Activated T-cell treated with anti-CD3 and anti-CD28 coated beads, Interleukin-2, amount 50 U/mL, for 24 hours (primary cell): ENCODE measurements around the gene TKTL2.

ENCODE experiments used
- DNase-seq: peaks from one replicate; pipeline ENCODE4 v3.0.0-alpha.2; 2020
- H3K27ac Mint-ChIP-seq: 2 replicates; pipeline ENCODE4 v1.8.0; 2020; ENCODE audit warnings: mild to moderate bottlenecking, mixed read lengths
- H3K27me3 Mint-ChIP-seq: 2 replicates; pipeline ENCODE4 v1.8.0; 2020; ENCODE audit warnings: mixed read lengths
- H3K36me3 Mint-ChIP-seq: 2 replicates; pipeline ENCODE4 v1.8.0; 2020; ENCODE audit warnings: low read depth, mixed read lengths
- H3K4me1 Mint-ChIP-seq: 2 replicates; pipeline ENCODE4 v1.8.0; 2020; ENCODE audit warnings: low read depth, mixed read lengths
- H3K4me3 Mint-ChIP-seq: 2 replicates; pipeline ENCODE4 v1.8.0; 2020; ENCODE audit warnings: mild to moderate bottlenecking, moderate library complexity, mixed read lengths
- H3K9me3 Mint-ChIP-seq: 2 replicates; pipeline ENCODE4 v1.8.0; 2020; ENCODE audit warnings: mixed read lengths

TKTL2 gene, protein sequence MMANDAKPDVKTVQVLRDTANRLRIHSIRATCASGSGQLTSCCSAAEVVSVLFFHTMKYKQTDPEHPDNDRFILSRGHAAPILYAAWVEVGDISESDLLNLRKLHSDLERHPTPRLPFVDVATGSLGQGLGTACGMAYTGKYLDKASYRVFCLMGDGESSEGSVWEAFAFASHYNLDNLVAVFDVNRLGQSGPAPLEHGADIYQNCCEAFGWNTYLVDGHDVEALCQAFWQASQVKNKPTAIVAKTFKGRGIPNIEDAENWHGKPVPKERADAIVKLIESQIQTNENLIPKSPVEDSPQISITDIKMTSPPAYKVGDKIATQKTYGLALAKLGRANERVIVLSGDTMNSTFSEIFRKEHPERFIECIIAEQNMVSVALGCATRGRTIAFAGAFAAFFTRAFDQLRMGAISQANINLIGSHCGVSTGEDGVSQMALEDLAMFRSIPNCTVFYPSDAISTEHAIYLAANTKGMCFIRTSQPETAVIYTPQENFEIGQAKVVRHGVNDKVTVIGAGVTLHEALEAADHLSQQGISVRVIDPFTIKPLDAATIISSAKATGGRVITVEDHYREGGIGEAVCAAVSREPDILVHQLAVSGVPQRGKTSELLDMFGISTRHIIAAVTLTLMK

DNA sequence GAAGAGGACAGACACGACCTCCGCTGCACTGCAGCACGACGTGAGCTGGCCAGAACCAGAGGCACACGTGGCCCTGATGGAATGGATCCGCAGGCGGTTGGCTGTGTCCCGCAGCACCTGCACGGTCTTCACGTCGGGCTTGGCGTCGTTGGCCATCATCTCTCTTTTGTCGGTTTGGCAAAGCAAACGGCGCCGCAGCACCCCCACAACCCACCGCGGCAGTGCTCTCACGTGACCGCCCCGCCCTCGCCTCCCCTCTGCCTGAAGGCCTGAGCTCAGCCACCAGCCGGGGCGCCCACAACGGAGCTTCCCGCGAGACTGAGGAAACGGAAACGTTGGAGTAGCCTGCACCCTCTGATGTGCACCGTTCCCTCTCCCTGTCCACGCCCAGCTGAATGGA, at the start of gene TKTL2:
Gene TKTL2, minus strand, starts transcription at position 179 of the 400 bp plus-strand sequence. Its CDS starts 20 bp downstream, at position 159.
- H3K9me3 Mint-ChIP-seq = no peaks in the 10 kb centered on the region
- no peaks in the 10 kb centered on the region for H3K36me3 Mint-ChIP-seq
- no peak for DNase-seq
- no peak within 1 kb of the TSS for H3K27ac Mint-ChIP-seq
- H3K4me1 Mint-ChIP-seq = no peaks in the 10 kb centered on the region
- no peak within 1 kb of the TSS for H3K4me3 Mint-ChIP-seq
- H3K27me3 Mint-ChIP-seq = peaks cover 16% of the 10 kb centered on the region

- Mint-ChIP-seq H3K9me3 (no peaks in the 10 kb centered on the region), H3K27ac (no peak overlapping the region), H3K4me1 (peaks cover 6% of the 10 kb centered on the region), H3K4me3 (no peak overlapping the region), H3K36me3 (peaks cover 97% of the 10 kb centered on the region), H3K27me3 (no peaks in the 10 kb centered on the region)
- DNase-seq = no peak
Measured at GRCh38 chr4:163515198-163515597, 41.6 kb upstream of the TKTL2 start.

DNA sequence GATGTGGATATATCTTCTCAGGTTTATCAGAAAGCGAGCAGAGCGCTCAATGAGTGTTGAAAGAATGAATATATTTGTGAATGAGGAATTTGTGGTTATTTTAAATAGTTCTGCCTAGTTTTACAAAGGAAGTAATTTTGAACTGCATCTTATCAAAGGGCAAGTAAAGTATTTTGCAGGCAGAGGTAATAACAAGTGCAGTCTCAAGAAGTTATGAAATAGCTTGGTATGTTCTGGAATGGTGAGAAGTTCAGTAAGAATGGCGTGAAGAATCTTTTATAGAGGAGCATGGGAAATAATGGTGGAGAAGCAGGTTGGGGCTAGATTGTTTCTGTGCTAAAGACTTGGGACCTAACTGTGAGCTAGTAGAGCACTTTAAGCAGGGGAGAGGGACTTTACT, 31.8 kb upstream of the TKTL2 start:
- Mint-ChIP-seq H3K4me1 (peaks cover 50% of the 10 kb centered on the region), H3K9me3 (no peaks in the 10 kb centered on the region), H3K4me3 (no peak overlapping the region), H3K36me3 (peaks cover 80% of the 10 kb centered on the region), H3K27ac (peak overlapping the region; percentile 3), H3K27me3 (no peaks in the 10 kb centered on the region)
- no peak for DNase-seq

DNA sequence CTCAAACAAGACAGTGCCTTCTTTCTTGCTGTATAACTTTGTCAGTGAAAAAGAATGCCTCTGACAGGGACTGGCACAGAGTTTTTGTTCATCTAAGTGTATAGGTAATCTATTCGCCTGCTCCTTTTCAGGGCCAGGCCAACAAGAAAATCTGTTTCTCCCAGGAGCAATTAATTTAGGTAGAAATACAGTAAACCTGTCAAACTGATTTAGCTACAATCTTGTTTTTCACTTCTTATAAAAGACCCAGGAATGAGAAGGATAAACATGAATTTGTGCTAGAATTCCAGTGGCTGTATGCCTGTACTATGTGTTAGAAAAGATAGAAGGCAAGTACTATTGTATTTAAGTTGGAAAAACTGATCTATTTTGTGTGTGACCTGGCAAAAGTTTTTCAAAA, 27.0 kb upstream of the TKTL2 start:
- Mint-ChIP-seq H3K36me3 (peaks cover 62% of the 10 kb centered on the region), H3K27me3 (no peaks in the 10 kb centered on the region), H3K4me1 (peaks cover 67% of the 10 kb centered on the region), H3K4me3 (no peak overlapping the region), H3K9me3 (no peaks in the 10 kb centered on the region), H3K27ac (no peak overlapping the region)
- no peak for DNase-seq

DNA sequence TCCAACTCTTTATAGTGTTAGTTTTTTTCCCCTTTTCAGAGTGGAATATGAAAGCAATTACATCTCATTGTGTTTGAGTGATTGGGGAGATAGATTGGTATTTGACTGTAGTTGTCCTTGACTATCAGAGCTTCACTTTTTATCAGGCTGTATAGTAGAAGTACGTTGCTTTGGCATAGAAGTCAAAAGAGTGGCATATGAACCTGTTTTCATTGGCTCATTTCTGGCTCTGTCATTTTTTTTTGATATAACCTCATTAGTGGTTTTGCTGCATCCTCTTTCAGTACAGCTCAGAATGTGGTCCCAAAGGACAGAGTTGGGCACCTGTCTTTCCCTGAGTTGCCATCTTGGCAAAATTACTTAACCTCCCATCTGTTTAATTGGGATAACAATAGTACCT, 22.3 kb upstream of the TKTL2 start:
- peaks cover 46% of the 10 kb centered on the region for H3K36me3 Mint-ChIP-seq
- H3K4me1 Mint-ChIP-seq = peaks cover 34% of the 10 kb centered on the region
- peak overlapping the region; percentile 89 for H3K27ac Mint-ChIP-seq
- DNase-seq = no peak
- H3K4me3 Mint-ChIP-seq = peak overlapping the region; percentile 99
- H3K27me3 Mint-ChIP-seq = no peaks in the 10 kb centered on the region
- H3K9me3 Mint-ChIP-seq = no peaks in the 10 kb centered on the region

GRCh38 chr4:163494360-163495241, 21.0 kb upstream of the TKTL2 start, which contains the start of gene TMA16:
TMA16 (plus strand) TSS chr4:163494690; CDS start chr4:163494802, 112 bp downstream.
- peak within 1 kb of the TSS; percentile 99 for H3K27ac Mint-ChIP-seq
- peaks cover 29% of the 10 kb centered on the region for H3K4me1 Mint-ChIP-seq
- H3K27me3 Mint-ChIP-seq = peaks cover 3% of the 10 kb centered on the region
- peak; percentile 92 for DNase-seq
- H3K4me3 Mint-ChIP-seq = peak within 1 kb of the TSS; percentile 99
- no peaks in the 10 kb centered on the region for H3K9me3 Mint-ChIP-seq
- H3K36me3 Mint-ChIP-seq = peaks cover 38% of the 10 kb centered on the region

GRCh38 chr4:163493643-163494359, 20.2 kb upstream of the TKTL2 start:
- H3K9me3 Mint-ChIP-seq = no peaks in the 10 kb centered on the region
- DNase-seq = peak; percentile 35
- peaks cover 3% of the 10 kb centered on the region for H3K27me3 Mint-ChIP-seq
- H3K4me1 Mint-ChIP-seq = peaks cover 27% of the 10 kb centered on the region
- peak overlapping the region; percentile 99 for H3K4me3 Mint-ChIP-seq
- H3K27ac Mint-ChIP-seq = peak overlapping the region; percentile 99
- peaks cover 36% of the 10 kb centered on the region for H3K36me3 Mint-ChIP-seq

- Mint-ChIP-seq H3K4me3 (peak overlapping the region; percentile 99), H3K27ac (peak overlapping the region; percentile 99)
Measured at GRCh38 chr4:163492951-163493504, 19.5 kb upstream of the TKTL2 start.

DNA sequence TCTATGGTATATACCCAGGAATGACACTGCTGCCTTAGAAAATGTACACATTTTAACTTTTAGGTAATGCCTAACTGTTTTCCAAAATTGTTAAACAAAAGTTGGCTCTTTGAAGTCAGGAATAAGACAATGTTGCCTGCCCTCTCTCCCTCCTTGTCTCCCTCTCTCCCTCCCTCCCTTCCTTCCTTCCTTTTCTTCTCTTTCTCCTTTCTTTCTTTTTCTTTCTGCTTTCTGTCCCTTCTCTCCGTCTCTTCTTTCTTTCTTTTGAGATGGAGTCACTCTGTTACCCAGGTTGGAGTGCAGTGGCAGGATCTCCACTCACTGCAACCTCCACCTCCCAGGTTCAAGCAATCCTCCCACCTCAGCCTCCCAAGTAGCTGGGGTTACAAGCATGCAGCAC, 16.4 kb upstream of the TKTL2 start:
- Mint-ChIP-seq H3K4me1 (peaks cover 3% of the 10 kb centered on the region), H3K9me3 (no peaks in the 10 kb centered on the region), H3K27ac (no peak overlapping the region)

More at GRCh38 chr4:163492951-163493504, 19.5 kb upstream of the TKTL2 start:
- Mint-ChIP-seq H3K4me1 (peaks cover 24% of the 10 kb centered on the region), H3K36me3 (peaks cover 33% of the 10 kb centered on the region), H3K9me3 (no peaks in the 10 kb centered on the region), H3K27me3 (peaks cover 7% of the 10 kb centered on the region)
- DNase-seq = no peak

GRCh38 chr4:163486321-163486720, 12.8 kb upstream of the TKTL2 start:
- Mint-ChIP-seq H3K4me1 (no peaks in the 10 kb centered on the region), H3K4me3 (no peak overlapping the region), H3K9me3 (no peaks in the 10 kb centered on the region), H3K36me3 (no peaks in the 10 kb centered on the region), H3K27me3 (peaks cover 24% of the 10 kb centered on the region), H3K27ac (no peak overlapping the region)
- DNase-seq = no peak

More for the DNA sequence above, 16.4 kb upstream of the TKTL2 start:
- H3K27me3 Mint-ChIP-seq = peaks cover 19% of the 10 kb centered on the region
- no peak for DNase-seq
- no peak overlapping the region for H3K4me3 Mint-ChIP-seq
- peaks cover 9% of the 10 kb centered on the region for H3K36me3 Mint-ChIP-seq

GRCh38 chr4:163485589-163485988, 12.0 kb upstream of the TKTL2 start:
- Mint-ChIP-seq H3K4me3 (no peak overlapping the region), H3K4me1 (no peaks in the 10 kb centered on the region), H3K36me3 (no peaks in the 10 kb centered on the region), H3K27me3 (peaks cover 26% of the 10 kb centered on the region), H3K9me3 (no peaks in the 10 kb centered on the region), H3K27ac (no peak overlapping the region)
- no peak for DNase-seq

DNA sequence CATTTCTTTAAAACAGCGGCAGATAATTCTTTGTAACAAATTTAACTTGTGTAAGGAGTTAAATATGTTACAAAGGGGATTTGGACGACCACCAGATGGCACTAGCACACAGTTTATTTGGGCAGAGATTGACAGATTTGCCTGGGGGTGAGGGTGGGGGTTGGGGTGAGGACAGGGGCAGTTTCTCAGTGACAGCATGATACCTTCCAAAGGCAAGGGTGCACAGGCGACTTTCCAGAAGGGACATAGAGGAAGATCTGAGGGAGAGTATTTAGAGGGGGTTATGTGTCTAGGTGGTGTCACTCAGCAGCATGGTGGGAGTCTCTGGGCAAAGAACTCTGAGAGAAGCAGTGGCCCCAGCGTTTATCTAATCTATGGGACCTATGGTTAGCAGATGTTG, 11.4 kb upstream of the TKTL2 start:
- peaks cover 24% of the 10 kb centered on the region for H3K27me3 Mint-ChIP-seq
- no peaks in the 10 kb centered on the region for H3K9me3 Mint-ChIP-seq
- H3K4me1 Mint-ChIP-seq = no peaks in the 10 kb centered on the region
- no peak overlapping the region for H3K27ac Mint-ChIP-seq
- no peaks in the 10 kb centered on the region for H3K36me3 Mint-ChIP-seq
- DNase-seq = peak; percentile 51
- H3K4me3 Mint-ChIP-seq = no peak overlapping the region

GRCh38 chr4:163482190-163482589, 8.6 kb upstream of the TKTL2 start:
- Mint-ChIP-seq H3K27me3 (peaks cover 15% of the 10 kb centered on the region), H3K36me3 (no peaks in the 10 kb centered on the region), H3K4me1 (no peaks in the 10 kb centered on the region), H3K9me3 (no peaks in the 10 kb centered on the region), H3K4me3 (no peak overlapping the region), H3K27ac (no peak overlapping the region)
- no peak for DNase-seq
